ENCODE data around the gene RARRES1. TPM values are rescaled to one million over a fixed set of nuclear protein-coding genes. Genes with fewer than 3 reads are reported as not detected.

The RARRES1 gene
- total RNA-seq, 1 donor from 2014 or later: 1.7 TPM

DNA sequence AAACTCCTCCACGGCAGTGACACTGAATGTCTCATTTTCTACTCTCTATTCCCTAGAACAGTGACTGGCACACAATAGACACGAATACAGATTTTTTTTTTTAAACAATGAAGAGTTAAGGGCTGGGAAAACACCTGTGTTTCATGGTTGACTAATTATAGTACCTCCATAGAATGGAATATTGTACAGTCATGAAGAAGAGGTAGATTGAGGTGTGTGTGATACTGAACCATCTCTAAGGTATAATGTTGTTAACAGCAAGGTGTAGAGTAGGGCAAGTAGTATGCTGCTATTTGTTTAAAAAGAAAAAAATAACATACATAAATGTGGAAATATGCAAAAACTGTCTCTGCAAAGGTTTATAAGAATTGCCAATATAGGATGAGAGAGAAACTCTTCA is 5.2 kb upstream of the RARRES1 start:
- H3K27me3 Mint-ChIP-seq (ENCODE audit: unreplicated experiment): peaks cover 7% of the 10 kb centered on the region
- peaks cover 6% of the 10 kb centered on the region for H3K36me3 Mint-ChIP-seq (ENCODE audit: unreplicated experiment)
- H3K4me3 Mint-ChIP-seq (ENCODE audit: unreplicated experiment): no peak overlapping the region
- peaks cover 1% of the 10 kb centered on the region for H3K9me3 Mint-ChIP-seq (ENCODE audit: unreplicated experiment)
- TF ChIP-seq, protein P1, sequence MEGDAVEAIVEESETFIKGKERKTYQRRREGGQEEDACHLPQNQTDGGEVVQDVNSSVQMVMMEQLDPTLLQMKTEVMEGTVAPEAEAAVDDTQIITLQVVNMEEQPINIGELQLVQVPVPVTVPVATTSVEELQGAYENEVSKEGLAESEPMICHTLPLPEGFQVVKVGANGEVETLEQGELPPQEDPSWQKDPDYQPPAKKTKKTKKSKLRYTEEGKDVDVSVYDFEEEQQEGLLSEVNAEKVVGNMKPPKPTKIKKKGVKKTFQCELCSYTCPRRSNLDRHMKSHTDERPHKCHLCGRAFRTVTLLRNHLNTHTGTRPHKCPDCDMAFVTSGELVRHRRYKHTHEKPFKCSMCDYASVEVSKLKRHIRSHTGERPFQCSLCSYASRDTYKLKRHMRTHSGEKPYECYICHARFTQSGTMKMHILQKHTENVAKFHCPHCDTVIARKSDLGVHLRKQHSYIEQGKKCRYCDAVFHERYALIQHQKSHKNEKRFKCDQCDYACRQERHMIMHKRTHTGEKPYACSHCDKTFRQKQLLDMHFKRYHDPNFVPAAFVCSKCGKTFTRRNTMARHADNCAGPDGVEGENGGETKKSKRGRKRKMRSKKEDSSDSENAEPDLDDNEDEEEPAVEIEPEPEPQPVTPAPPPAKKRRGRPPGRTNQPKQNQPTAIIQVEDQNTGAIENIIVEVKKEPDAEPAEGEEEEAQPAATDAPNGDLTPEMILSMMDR (IDR thresholded peaks at IDR 0.05; ENCODE audit: partially characterized antibody, unreplicated experiment): no peak
- H3K27ac Mint-ChIP-seq (ENCODE audit: unreplicated experiment): no peak overlapping the region
- DNase-seq: no peak
- H3K4me1 Mint-ChIP-seq (ENCODE audit: low read depth, unreplicated experiment): no peaks in the 10 kb centered on the region

DNA sequence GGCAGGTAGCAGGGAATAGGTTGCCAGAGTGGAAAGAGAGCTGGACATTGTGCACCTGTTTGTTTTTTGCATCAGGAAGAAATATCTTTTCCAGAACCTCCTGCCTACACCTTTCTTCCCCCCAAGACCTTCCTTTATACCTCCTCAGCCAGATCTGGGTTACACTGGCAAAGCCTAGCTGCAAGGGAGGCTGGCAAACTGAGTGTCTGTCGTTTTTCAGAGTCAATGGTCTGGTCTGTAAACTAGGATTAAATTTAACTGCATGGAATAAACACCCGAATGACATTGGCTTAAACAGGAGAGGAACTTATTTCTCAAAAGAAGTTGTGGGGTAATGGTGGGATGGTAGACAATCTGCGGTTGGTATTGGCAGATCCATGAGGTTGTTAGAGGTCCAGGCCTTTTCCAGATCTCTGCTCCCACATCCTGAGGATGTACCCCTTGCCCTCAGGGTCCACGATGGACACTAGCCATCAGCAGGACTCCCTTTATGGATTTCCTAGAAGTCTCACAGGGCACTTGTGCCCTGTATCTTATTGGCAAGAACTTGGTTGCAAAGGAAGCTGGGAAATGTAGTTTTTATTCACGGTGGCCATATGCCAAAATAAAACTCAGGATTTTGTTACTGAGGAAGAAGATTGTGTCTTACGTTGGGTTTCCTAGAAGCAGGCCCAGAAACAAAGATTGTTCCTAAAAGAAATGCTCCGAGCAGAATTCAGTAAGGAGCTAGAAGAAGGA is 3.2 kb upstream of the RARRES1 start:
- Mint-ChIP-seq H3K27me3 (ENCODE audit: unreplicated experiment) (peaks cover 10% of the 10 kb centered on the region), H3K9me3 (ENCODE audit: unreplicated experiment) (peaks cover 1% of the 10 kb centered on the region), H3K4me3 (ENCODE audit: unreplicated experiment) (no peak overlapping the region), H3K4me1 (ENCODE audit: low read depth, unreplicated experiment) (no peaks in the 10 kb centered on the region), H3K27ac (ENCODE audit: unreplicated experiment) (no peak overlapping the region), H3K36me3 (ENCODE audit: unreplicated experiment) (peaks cover 6% of the 10 kb centered on the region)
- DNase-seq: no peak
- TF ChIP-seq, protein P1 (IDR thresholded peaks at IDR 0.05; ENCODE audit: partially characterized antibody, unreplicated experiment): no peak

DNA sequence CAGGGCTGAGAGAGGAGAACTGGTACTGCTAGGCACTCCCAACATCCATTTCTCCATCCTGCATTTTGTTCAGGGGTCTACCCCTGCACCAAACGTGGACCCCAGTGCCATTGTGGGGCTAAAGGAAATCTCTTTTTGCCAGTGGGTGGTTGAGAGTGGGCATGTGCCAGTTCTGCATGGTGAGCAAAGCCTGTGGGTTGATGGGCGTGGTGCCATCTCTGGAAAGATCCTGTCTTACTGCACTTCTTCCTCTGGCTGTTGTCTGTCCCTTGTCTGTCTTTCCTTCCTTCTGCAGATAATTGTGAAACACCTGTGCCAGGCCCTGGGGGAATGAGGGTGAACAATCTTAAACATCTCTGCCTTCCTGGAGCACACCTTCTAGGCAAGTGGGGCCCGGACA is 1.4 kb upstream of the RARRES1 start:
- H3K9me3 Mint-ChIP-seq (ENCODE audit: unreplicated experiment): no peaks in the 10 kb centered on the region

DNA sequence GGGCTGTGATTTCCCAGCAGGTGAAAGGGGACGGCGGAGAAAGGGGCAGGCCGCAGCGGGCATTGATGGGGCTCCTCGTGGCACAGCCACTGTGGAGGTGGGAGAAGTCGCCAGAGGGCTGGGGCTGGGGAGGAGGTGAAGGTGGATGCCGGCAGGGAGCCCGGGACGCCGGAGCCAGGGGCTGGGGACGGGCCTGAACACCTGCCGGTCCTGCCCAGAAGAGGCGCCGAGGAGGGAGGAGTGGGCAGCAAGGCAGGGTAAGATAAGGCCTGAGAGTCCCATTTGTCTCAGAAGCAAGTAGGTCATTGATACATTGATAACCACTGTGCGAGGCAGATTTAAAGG is 571 bp upstream of the RARRES1 start:
- TF ChIP-seq, protein P1 (IDR thresholded peaks at IDR 0.05; ENCODE audit: partially characterized antibody, unreplicated experiment): no peak
- peaks cover 6% of the 10 kb centered on the region for H3K36me3 Mint-ChIP-seq (ENCODE audit: unreplicated experiment)
- peak; percentile 27 for DNase-seq
- no peak overlapping the region for H3K27ac Mint-ChIP-seq (ENCODE audit: unreplicated experiment)
- peak overlapping the region; percentile 55 for H3K4me3 Mint-ChIP-seq (ENCODE audit: unreplicated experiment)
- no peaks in the 10 kb centered on the region for H3K9me3 Mint-ChIP-seq (ENCODE audit: unreplicated experiment)
- peaks cover 10% of the 10 kb centered on the region for H3K27me3 Mint-ChIP-seq (ENCODE audit: unreplicated experiment)
- H3K4me1 Mint-ChIP-seq (ENCODE audit: low read depth, unreplicated experiment): no peaks in the 10 kb centered on the region

More for the DNA sequence above, 1.4 kb upstream of the RARRES1 start:
- H3K27me3 Mint-ChIP-seq (ENCODE audit: unreplicated experiment): peaks cover 10% of the 10 kb centered on the region
- no peaks in the 10 kb centered on the region for H3K4me1 Mint-ChIP-seq (ENCODE audit: low read depth, unreplicated experiment)
- no peak overlapping the region for H3K27ac Mint-ChIP-seq (ENCODE audit: unreplicated experiment)
- H3K4me3 Mint-ChIP-seq (ENCODE audit: unreplicated experiment): peak overlapping the region; percentile 75
- TF ChIP-seq, protein P1 (IDR thresholded peaks at IDR 0.05; ENCODE audit: partially characterized antibody, unreplicated experiment): no peak
- peaks cover 6% of the 10 kb centered on the region for H3K36me3 Mint-ChIP-seq (ENCODE audit: unreplicated experiment)
- DNase-seq: no peak

DNA sequence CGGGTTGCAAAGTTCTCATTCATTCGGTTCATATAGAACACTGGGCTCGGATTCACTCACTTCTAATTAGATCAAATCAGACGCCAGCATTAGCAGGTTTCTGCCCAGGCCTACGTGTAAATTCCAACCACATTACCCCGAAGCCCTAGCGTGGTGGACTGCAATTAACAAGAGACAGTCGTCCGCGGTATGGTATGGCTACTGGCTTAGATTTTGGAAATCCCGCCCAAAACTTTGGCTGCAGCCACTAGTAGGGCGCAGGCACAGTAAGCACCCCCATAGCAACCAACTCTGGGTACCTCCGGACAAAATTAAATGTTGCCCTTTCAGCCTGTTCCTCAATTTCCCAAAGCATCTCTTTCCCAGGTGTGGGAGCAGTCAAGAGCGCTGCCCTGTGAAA is 771 bp downstream of the RARRES1 start:
- H3K4me3 Mint-ChIP-seq (ENCODE audit: unreplicated experiment): peak overlapping the region; percentile 75
- TF ChIP-seq, protein P1 (IDR thresholded peaks at IDR 0.05; ENCODE audit: partially characterized antibody, unreplicated experiment): no peak
- H3K9me3 Mint-ChIP-seq (ENCODE audit: unreplicated experiment): no peaks in the 10 kb centered on the region
- H3K27me3 Mint-ChIP-seq (ENCODE audit: unreplicated experiment): peaks cover 10% of the 10 kb centered on the region
- no peak for DNase-seq
- peaks cover 6% of the 10 kb centered on the region for H3K36me3 Mint-ChIP-seq (ENCODE audit: unreplicated experiment)
- H3K4me1 Mint-ChIP-seq (ENCODE audit: low read depth, unreplicated experiment): no peaks in the 10 kb centered on the region
- H3K27ac Mint-ChIP-seq (ENCODE audit: unreplicated experiment): peak overlapping the region; percentile 12
